ENCODE results near the gene ROBO1.

Gene ROBO1

DNA sequence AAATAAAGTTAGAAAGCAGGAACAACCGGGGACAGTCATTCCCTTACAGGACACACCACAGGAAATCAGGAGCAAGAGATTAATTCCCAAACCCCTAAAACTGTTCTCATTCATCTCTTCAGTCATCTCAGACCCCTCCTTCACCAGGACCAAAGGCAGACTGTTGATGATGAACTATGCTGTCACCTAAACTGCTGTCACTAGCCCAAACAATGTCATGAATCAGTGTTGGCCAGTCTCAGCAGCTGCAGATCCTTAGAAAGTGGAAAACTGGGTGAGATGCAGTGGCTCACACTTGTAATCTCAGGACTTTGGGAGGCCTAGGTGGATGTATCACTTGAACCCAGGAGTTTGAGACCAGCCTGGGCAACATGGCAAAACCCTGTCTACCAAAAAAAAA is 909.6 kb downstream of the ROBO1 start:
- Histone ChIP-seq H3K9me3 (ENCODE audit: insufficient read depth, low read depth, low read length) (no peaks in the 10 kb centered on the region), H3K36me3 (ENCODE audit: insufficient read depth, low read depth, low read length) (no peaks in the 10 kb centered on the region), H3K4me1 (ENCODE audit: insufficient read depth, low read length) (no peaks in the 10 kb centered on the region; the same call in 1 of the 2 replicates), H3K4me3 (ENCODE audit: low read length) (no peak overlapping the region), H3K27me3 (ENCODE audit: insufficient read depth, low read length) (no peaks in the 10 kb centered on the region), H3K27ac (ENCODE audit: low read length) (no peak overlapping the region), H3K9ac (ENCODE audit: low read depth, low read length) (no peak overlapping the region)

DNA sequence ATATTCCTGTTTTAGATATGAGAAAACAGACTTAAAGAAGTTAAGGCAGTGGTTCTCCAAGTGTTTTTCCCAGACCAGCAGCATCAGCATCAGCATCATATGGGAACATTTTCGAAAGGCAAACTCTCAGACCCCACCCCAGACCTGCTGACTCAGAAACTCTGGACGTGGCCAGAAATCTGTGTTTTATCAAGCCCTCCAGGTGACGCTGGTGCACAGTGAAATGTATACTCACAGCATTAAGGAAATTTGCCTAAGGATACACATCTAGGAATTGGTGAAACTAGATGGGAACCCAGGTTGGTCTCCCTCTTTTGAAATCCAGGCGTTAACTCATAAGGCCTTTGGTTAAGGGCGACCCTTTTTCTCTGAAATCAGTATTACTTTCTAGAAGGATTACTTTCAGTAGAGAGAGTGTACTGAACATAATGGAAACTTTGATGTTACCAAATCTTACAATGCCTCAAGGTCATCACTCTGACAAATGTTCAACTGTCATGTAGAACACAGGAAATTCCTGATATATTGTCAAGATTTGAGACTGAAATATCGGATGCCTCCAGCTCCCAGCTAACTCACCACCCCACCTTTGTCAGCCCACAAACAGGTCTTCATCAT is 910.2 kb downstream of the ROBO1 start:
- no peak overlapping the region for H3K4me3 ChIP-seq (ENCODE audit: low read length)
- H3K27ac ChIP-seq (ENCODE audit: low read length): no peak overlapping the region
- H3K27me3 ChIP-seq (ENCODE audit: insufficient read depth, low read length): no peaks in the 10 kb centered on the region
- H3K9ac ChIP-seq (ENCODE audit: low read depth, low read length): no peak overlapping the region
- H3K36me3 ChIP-seq (ENCODE audit: insufficient read depth, low read depth, low read length): no peaks in the 10 kb centered on the region
- H3K9me3 ChIP-seq (ENCODE audit: insufficient read depth, low read depth, low read length): no peaks in the 10 kb centered on the region
- H3K4me1 ChIP-seq (ENCODE audit: insufficient read depth, low read length): no peaks in the 10 kb centered on the region; the same call in 1 of the 2 replicates

DNA sequence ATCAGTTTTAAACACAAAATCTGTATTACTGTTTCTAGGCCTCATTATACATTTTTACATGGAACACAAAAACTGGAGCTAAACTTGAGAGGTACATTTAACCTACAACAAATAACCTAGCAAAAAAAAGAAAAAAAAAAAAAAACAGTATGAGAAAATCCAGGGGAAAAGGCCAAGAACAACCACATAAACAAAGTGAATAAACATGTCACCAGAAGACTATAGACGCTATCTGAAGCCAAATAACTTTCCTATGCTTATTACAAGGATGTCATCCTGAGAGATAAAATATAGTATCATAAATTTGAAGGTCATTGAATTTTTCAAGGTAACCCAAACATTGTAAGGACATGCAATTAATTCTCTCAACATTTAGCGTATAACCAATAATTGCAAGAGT is 911.6 kb downstream of the ROBO1 start:
- H3K9ac ChIP-seq (ENCODE audit: low read depth, low read length): no peak overlapping the region
- no peak overlapping the region for H3K27ac ChIP-seq (ENCODE audit: low read length)
- H3K4me1 ChIP-seq (ENCODE audit: insufficient read depth, low read length): no peaks in the 10 kb centered on the region; the same call in 1 of the 2 replicates
- H3K9me3 ChIP-seq (ENCODE audit: insufficient read depth, low read depth, low read length): no peaks in the 10 kb centered on the region
- no peak overlapping the region for H3K4me3 ChIP-seq (ENCODE audit: low read length)
- no peaks in the 10 kb centered on the region for H3K27me3 ChIP-seq (ENCODE audit: insufficient read depth, low read length)
- H3K36me3 ChIP-seq (ENCODE audit: insufficient read depth, low read depth, low read length): no peaks in the 10 kb centered on the region

DNA sequence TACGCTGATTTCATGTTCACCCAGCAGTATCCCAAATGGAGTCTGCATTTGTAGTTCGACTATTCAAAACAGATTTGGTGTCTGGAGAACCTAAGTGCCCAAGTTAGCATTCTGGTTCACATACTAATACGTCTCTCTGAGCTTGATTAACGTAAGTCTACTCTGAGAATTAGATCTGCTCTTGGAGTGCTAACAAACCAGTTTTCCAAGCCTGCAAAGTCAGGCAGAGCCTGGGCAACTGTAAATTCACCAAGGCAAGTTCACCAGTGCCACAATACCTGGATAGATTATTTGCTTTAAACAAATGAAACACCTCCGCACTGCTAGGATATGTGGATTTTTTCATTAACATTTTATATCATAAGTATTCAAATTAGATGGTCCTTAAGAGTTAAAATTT is 912.6 kb downstream of the ROBO1 start:
- no peak overlapping the region for H3K27ac ChIP-seq (ENCODE audit: low read length)
- H3K36me3 ChIP-seq (ENCODE audit: insufficient read depth, low read depth, low read length): no peaks in the 10 kb centered on the region
- H3K4me1 ChIP-seq (ENCODE audit: insufficient read depth, low read length): no peaks in the 10 kb centered on the region; the same call in 1 of the 2 replicates
- no peak overlapping the region for H3K4me3 ChIP-seq (ENCODE audit: low read length)
- no peak overlapping the region for H3K9ac ChIP-seq (ENCODE audit: low read depth, low read length)
- no peaks in the 10 kb centered on the region for H3K27me3 ChIP-seq (ENCODE audit: insufficient read depth, low read length)
- no peaks in the 10 kb centered on the region for H3K9me3 ChIP-seq (ENCODE audit: insufficient read depth, low read depth, low read length)

DNA sequence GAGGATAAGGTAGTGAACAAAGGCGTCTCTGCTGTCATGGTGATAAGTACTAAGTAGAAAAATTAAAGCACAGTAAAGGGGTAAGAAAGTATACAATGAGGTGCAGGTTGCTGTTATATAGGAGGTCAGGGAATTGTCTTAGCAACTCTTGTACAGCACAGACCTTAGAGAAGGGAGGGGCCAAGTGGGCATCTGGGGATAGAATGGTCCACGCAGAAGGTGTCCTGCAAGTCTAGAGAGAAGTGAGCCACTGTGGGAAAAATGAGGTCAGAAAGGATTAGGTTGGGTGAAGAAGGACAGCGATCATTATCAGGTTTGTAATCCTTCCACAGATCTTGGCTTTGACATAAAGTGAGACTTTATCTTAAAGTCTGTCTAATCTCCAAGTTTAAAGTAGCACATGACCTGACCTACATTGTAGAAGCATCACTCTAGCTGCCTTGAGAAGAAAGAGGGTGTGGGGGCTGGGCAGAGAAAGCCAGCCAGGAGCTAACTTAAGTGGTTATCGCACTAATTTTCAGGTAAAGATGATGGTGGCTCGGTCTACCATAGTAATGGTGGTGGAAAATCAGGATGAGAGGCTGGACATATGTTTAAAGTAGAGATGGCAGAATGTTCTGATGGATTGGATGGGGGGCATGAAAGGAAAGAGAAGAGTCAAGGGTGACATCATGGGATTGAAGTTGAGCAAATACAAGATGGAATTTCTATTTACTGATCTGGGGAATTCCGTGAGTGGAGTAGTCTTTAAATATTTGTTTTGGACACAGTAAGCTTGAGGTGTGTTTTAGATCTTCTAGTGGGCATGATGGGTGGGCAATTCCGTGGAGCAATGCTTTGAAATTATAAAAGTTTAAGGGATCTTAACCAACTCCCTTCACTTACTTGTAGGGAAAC is 919.2 kb downstream of the ROBO1 start:
- H3K27me3 ChIP-seq (ENCODE audit: insufficient read depth, low read length): no peaks in the 10 kb centered on the region
- no peaks in the 10 kb centered on the region; the same call in 1 of the 2 replicates for H3K4me1 ChIP-seq (ENCODE audit: insufficient read depth, low read length)
- no peak overlapping the region for H3K27ac ChIP-seq (ENCODE audit: low read length)
- H3K36me3 ChIP-seq (ENCODE audit: insufficient read depth, low read depth, low read length): no peaks in the 10 kb centered on the region
- no peak overlapping the region for H3K9ac ChIP-seq (ENCODE audit: low read depth, low read length)
- H3K4me3 ChIP-seq (ENCODE audit: low read length): no peak overlapping the region
- H3K9me3 ChIP-seq (ENCODE audit: insufficient read depth, low read depth, low read length): no peaks in the 10 kb centered on the region

DNA sequence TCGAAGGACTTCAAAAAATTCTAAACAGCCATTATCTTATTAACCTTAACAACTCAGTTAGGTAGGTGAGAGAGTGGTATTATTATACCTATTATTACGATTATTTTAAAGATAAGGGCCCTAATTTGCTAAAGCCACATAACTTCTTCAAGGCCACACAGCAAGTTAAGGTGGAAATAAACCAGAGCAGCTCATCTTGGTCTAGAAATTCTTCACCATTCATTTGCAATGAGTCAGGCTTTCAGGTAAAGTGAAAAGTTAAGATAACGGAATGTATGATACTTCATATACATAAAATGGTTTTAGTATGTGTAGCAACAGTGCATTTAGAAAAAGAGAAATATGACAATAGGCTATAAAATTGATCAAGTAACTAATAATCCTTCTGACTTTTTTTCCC is 920.2 kb downstream of the ROBO1 start:
- Histone ChIP-seq H3K36me3 (ENCODE audit: insufficient read depth, low read depth, low read length) (no peaks in the 10 kb centered on the region), H3K4me1 (ENCODE audit: insufficient read depth, low read length) (no peaks in the 10 kb centered on the region; the same call in 1 of the 2 replicates), H3K9ac (ENCODE audit: low read depth, low read length) (no peak overlapping the region), H3K9me3 (ENCODE audit: insufficient read depth, low read depth, low read length) (no peaks in the 10 kb centered on the region), H3K4me3 (ENCODE audit: low read length) (no peak overlapping the region), H3K27me3 (ENCODE audit: insufficient read depth, low read length) (no peaks in the 10 kb centered on the region), H3K27ac (ENCODE audit: low read length) (no peak overlapping the region)

DNA sequence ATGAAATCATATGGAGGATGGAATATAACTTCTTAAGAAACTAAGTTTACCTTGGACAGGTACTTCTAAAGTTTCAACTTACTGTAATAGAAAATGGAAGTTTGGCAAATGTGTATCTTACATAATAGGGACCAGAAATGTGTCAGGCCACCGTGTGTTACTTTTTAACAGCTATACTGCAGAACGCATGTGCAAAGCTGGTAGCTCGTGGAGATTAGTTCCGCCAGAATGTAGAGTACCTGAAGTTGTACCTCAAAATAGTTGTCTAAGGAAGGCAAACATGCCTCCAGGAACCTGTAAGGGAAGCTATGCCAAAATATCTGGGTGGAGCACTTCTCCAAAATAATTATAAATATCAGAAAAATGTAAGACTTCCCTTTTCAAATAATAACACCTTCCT is 920.6 kb downstream of the ROBO1 start:
- no peaks in the 10 kb centered on the region for H3K9me3 ChIP-seq (ENCODE audit: insufficient read depth, low read depth, low read length)
- H3K27me3 ChIP-seq (ENCODE audit: insufficient read depth, low read length): no peaks in the 10 kb centered on the region
- H3K4me3 ChIP-seq (ENCODE audit: low read length): no peak overlapping the region
- no peaks in the 10 kb centered on the region for H3K36me3 ChIP-seq (ENCODE audit: insufficient read depth, low read depth, low read length)
- H3K9ac ChIP-seq (ENCODE audit: low read depth, low read length): no peak overlapping the region
- no peaks in the 10 kb centered on the region; the same call in 1 of the 2 replicates for H3K4me1 ChIP-seq (ENCODE audit: insufficient read depth, low read length)
- no peak overlapping the region for H3K27ac ChIP-seq (ENCODE audit: low read length)

DNA sequence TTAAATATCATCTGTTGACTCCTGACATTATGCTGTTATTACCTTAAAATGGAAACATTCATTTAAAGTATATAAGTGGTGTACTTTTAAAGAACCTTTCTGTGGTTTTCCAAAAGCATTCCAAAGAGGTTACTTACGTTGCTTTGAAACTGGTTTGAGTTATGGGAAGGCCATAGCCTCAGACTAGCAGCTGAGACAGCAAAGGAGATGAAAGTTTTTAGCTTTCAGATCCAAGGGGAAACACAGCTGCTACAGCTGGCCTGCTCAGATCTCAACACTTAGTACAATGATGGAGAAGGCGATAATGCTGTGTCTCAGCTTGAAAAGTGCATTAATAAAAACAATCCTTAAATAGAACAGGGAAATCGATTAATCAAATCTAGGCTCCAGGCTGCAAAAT is 921.1 kb downstream of the ROBO1 start:
- H3K36me3 ChIP-seq (ENCODE audit: insufficient read depth, low read depth, low read length): no peaks in the 10 kb centered on the region
- no peaks in the 10 kb centered on the region for H3K27me3 ChIP-seq (ENCODE audit: insufficient read depth, low read length)
- H3K9me3 ChIP-seq (ENCODE audit: insufficient read depth, low read depth, low read length): no peaks in the 10 kb centered on the region
- no peak overlapping the region for H3K27ac ChIP-seq (ENCODE audit: low read length)
- no peak overlapping the region for H3K9ac ChIP-seq (ENCODE audit: low read depth, low read length)
- H3K4me1 ChIP-seq (ENCODE audit: insufficient read depth, low read length): no peaks in the 10 kb centered on the region; the same call in 1 of the 2 replicates
- H3K4me3 ChIP-seq (ENCODE audit: low read length): no peak overlapping the region

DNA sequence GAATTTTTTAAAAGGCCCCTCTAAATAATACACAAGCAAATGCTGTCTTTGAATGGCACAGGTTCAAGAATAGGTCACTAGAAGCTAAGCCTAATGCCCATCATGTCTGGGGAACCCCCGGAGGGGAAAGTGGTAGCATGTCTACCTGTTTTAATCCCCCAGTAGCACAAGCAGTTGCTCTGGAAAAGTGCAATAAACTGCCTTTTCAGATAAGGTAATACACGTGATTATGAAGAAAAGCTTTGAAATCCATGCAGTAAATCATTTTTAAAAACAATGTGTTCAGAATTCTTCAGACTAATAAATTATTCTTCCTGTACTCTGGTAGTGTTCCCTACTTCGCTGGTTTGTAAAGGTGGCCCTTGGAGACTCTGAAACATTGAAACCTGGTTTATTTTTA is 922.2 kb downstream of the ROBO1 start:
- H3K27me3 ChIP-seq (ENCODE audit: insufficient read depth, low read length): no peaks in the 10 kb centered on the region
- H3K9me3 ChIP-seq (ENCODE audit: insufficient read depth, low read depth, low read length): no peaks in the 10 kb centered on the region
- no peaks in the 10 kb centered on the region for H3K4me1 ChIP-seq (ENCODE audit: insufficient read depth, low read length)
- H3K36me3 ChIP-seq (ENCODE audit: insufficient read depth, low read depth, low read length): no peaks in the 10 kb centered on the region
- no peak overlapping the region for H3K27ac ChIP-seq (ENCODE audit: low read length)
- no peak overlapping the region for H3K9ac ChIP-seq (ENCODE audit: low read depth, low read length)
- H3K4me3 ChIP-seq (ENCODE audit: low read length): no peak overlapping the region

DNA sequence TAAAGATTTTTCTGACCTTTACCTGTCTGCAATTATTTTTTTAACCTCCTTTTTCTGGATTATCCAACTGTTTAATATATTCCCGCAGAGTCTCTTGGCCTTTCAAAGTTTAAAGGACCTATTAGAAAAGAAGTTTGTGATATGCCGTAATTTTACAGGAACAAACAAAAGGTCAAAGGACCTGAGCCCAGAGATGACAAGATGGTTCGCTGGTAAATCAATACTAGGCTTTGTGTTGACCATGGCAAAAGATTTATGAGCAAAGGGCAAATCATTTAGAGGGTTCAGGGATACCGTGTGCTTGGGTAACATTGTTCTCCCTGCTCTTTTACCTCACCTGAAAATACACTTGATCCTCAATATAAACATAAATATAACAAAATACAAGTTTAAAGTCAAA is 923.5 kb downstream of the ROBO1 start:
- no peaks in the 10 kb centered on the region for H3K4me1 ChIP-seq (ENCODE audit: insufficient read depth, low read length)
- H3K27ac ChIP-seq (ENCODE audit: low read length): no peak overlapping the region
- H3K4me3 ChIP-seq (ENCODE audit: low read length): no peak overlapping the region
- no peak overlapping the region for H3K9ac ChIP-seq (ENCODE audit: low read depth, low read length)
- H3K27me3 ChIP-seq (ENCODE audit: insufficient read depth, low read length): no peaks in the 10 kb centered on the region
- no peaks in the 10 kb centered on the region for H3K36me3 ChIP-seq (ENCODE audit: insufficient read depth, low read depth, low read length)
- no peaks in the 10 kb centered on the region for H3K9me3 ChIP-seq (ENCODE audit: insufficient read depth, low read depth, low read length)

DNA sequence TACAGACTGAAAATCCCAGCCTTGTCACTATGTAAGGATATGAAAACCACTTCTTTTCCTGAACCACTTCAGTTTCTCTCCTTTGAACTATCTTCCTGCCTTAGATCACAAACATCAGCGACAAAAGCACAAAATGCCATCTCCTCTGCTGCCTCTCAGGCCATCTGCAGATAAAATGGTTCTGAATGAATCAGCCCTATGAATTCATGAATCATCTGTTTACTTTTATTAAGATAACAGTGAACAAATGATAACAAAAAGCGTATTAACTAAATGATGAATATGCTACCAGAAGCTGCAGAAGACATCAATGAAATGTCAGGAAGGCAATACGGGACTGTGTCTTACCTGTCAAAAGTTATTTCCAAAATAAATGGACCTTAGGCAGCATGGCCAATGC is 928.1 kb downstream of the ROBO1 start:
- H3K27ac ChIP-seq (ENCODE audit: low read length): no peak overlapping the region
- no peaks in the 10 kb centered on the region for H3K9me3 ChIP-seq (ENCODE audit: insufficient read depth, low read depth, low read length)
- H3K4me1 ChIP-seq (ENCODE audit: insufficient read depth, low read length): no peaks in the 10 kb centered on the region
- H3K36me3 ChIP-seq (ENCODE audit: insufficient read depth, low read depth, low read length): no peaks in the 10 kb centered on the region
- no peak overlapping the region for H3K4me3 ChIP-seq (ENCODE audit: low read length)
- no peaks in the 10 kb centered on the region for H3K27me3 ChIP-seq (ENCODE audit: insufficient read depth, low read length)
- no peak overlapping the region for H3K9ac ChIP-seq (ENCODE audit: low read depth, low read length)

DNA sequence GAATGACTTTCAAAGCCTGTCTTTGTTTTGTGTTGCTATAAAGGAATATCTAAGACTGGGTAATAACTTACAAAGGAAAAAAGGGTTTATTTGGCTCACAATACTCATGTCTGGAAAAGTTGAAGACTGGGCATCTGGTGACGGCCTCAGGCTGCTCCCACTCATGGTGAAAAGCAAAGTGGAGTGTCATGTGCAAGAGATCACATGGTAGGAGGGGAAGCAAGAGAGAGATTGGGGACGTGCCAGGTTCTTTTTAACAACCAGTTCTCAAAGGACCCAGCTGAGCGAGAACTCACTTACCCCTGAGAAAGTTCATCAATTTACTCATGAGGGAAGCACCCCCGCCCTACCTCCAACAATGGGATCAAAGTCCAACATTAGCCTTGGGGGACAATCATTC is 929.4 kb downstream of the ROBO1 start:
- Histone ChIP-seq H3K9ac (ENCODE audit: low read depth, low read length) (no peak overlapping the region), H3K27me3 (ENCODE audit: insufficient read depth, low read length) (no peaks in the 10 kb centered on the region), H3K36me3 (ENCODE audit: insufficient read depth, low read depth, low read length) (no peaks in the 10 kb centered on the region), H3K4me3 (ENCODE audit: low read length) (no peak overlapping the region), H3K9me3 (ENCODE audit: insufficient read depth, low read depth, low read length) (no peaks in the 10 kb centered on the region), H3K27ac (ENCODE audit: low read length) (no peak overlapping the region), H3K4me1 (ENCODE audit: insufficient read depth, low read length) (no peaks in the 10 kb centered on the region)
